Stimulated activated CD4-positive, alpha-beta T cell treated with anti-CD3 and anti-CD28 coated beads, TNF-alpha, amount 100 ng/mL, for 1 hour (primary cell): ENCODE measurements around the gene IL6.
A peak's percentile ranks its signal among the peaks of the same experiment; 100 is the strongest.

Experiments
- DNase-seq, 3 donors: peaks; one replicate each; pipeline ENCODE4 v3.0.0-alpha.2; 2020; ENCODE audit warnings: low read depth in 3 of 3, low spot score in 1 of 3

IL6 gene

GRCh38 chr7:22726345-22726906, 574 bp upstream of the IL6 start:
- DNase-seq: peak; percentile 3 to 27 (median 5)

- no peak for DNase-seq
Measured at GRCh38 chr7:22727714-22728035, 675 bp downstream of the IL6 start.

- DNase-seq: no peak
Measured at GRCh38 chr7:22728401-22729029, 1.5 kb downstream of the IL6 start.

- DNase-seq: no peak
Measured at GRCh38 chr7:22729180-22729825, 2.3 kb downstream of the IL6 start.

- no peak for DNase-seq
Measured at GRCh38 chr7:22730066-22730710, 3.2 kb downstream of the IL6 start.

- DNase-seq: no peak
Measured at GRCh38 chr7:22730921-22731654, 4.1 kb downstream of the IL6 start.

- DNase-seq: no peak
Measured at GRCh38 chr7:22731766-22732165, 4.8 kb downstream of the IL6 start.

GRCh38 chr7:22732556-22733126, 5.6 kb downstream of the IL6 start:
- no peak for DNase-seq

GRCh38 chr7:22733761-22734160, 6.8 kb downstream of the IL6 start:
- no peak for DNase-seq

- no peak for DNase-seq
Measured at GRCh38 chr7:22743014-22743413, 16.0 kb downstream of the IL6 start.

GRCh38 chr7:22751341-22751740, 24.3 kb downstream of the IL6 start:
- no peak for DNase-seq

GRCh38 chr7:22757338-22757994, 30.5 kb downstream of the IL6 start:
- DNase-seq: no peak

- no peak for DNase-seq
Measured at GRCh38 chr7:22758576-22758975, 31.6 kb downstream of the IL6 start.

GRCh38 chr7:22759721-22760120, 32.7 kb downstream of the IL6 start:
- no peak for DNase-seq

- no peak for DNase-seq
Measured at GRCh38 chr7:22762866-22763265, 35.9 kb downstream of the IL6 start.

- DNase-seq: no peak
Measured at GRCh38 chr7:22765609-22766008, 38.6 kb downstream of the IL6 start.

- no peak for DNase-seq
Measured at GRCh38 chr7:22771194-22771871, 44.3 kb downstream of the IL6 start.

- DNase-seq: no peak
Measured at GRCh38 chr7:22771872-22772228, 44.9 kb downstream of the IL6 start.

GRCh38 chr7:22772885-22773284, 45.9 kb downstream of the IL6 start:
- DNase-seq: no peak

GRCh38 chr7:22776964-22777363, 50.0 kb downstream of the IL6 start:
- no peak for DNase-seq
